ENCODE measurements around the gene REXO1.

Gene REXO1

GRCh38 chr19:1837625-1838105 lies 10.6 kb downstream of the REXO1 start:
- TF ChIP-seq POLR2AphosphoS5 (IDR thresholded peaks at IDR 0.05; ENCODE audit: low read depth, low read length) (no peak), REST (IDR thresholded peaks at IDR 0.05; ENCODE audit: insufficient read depth in 1 of 2, low read depth in 2 of 2, low read length in 2 of 2) (no peak), TAF1 (IDR thresholded peaks at IDR 0.05; ENCODE audit: borderline replicate concordance, insufficient read depth, low read length) (no peak), SIN3A (IDR thresholded peaks at IDR 0.05; ENCODE audit: borderline replicate concordance, insufficient read depth, low read length) (no peak), FOXP2 (optimal IDR thresholded peaks at IDR 0.05; ENCODE audit: borderline replicate concordance, extremely low read depth, extremely low read length, insufficient read depth) (no peak)

- TF ChIP-seq POLR2AphosphoS5 (IDR thresholded peaks at IDR 0.05; ENCODE audit: low read depth, low read length) (no peak), REST (IDR thresholded peaks at IDR 0.05; ENCODE audit: insufficient read depth in 1 of 2, low read depth in 2 of 2, low read length in 2 of 2) (no peak), TAF1 (IDR thresholded peaks at IDR 0.05; ENCODE audit: borderline replicate concordance, insufficient read depth, low read length) (no peak), FOXP2 (optimal IDR thresholded peaks at IDR 0.05; ENCODE audit: borderline replicate concordance, extremely low read depth, extremely low read length, insufficient read depth) (no peak), SIN3A (IDR thresholded peaks at IDR 0.05; ENCODE audit: borderline replicate concordance, insufficient read depth, low read length) (no peak)
These were observed 11.1 kb downstream of the REXO1 start for GRCh38 chr19:1837222-1837565.

- no peak for TF ChIP-seq REST (IDR thresholded peaks at IDR 0.05; ENCODE audit: insufficient read depth in 1 of 2, low read depth in 2 of 2, low read length in 2 of 2)
- TF ChIP-seq TAF1 (IDR thresholded peaks at IDR 0.05; ENCODE audit: borderline replicate concordance, insufficient read depth, low read length), result no peak
- TF ChIP-seq POLR2AphosphoS5 (IDR thresholded peaks at IDR 0.05; ENCODE audit: low read depth, low read length), result no peak
- no peak for TF ChIP-seq FOXP2 (optimal IDR thresholded peaks at IDR 0.05; ENCODE audit: borderline replicate concordance, extremely low read depth, extremely low read length, insufficient read depth)
- no peak for TF ChIP-seq SIN3A (IDR thresholded peaks at IDR 0.05; ENCODE audit: borderline replicate concordance, insufficient read depth, low read length)
These were observed 11.6 kb downstream of the REXO1 start for GRCh38 chr19:1836458-1837221.

- TF ChIP-seq REST (IDR thresholded peaks at IDR 0.05; ENCODE audit: insufficient read depth in 1 of 2, low read depth in 2 of 2, low read length in 2 of 2) (no peak), TAF1 (IDR thresholded peaks at IDR 0.05; ENCODE audit: borderline replicate concordance, insufficient read depth, low read length) (no peak), POLR2AphosphoS5 (IDR thresholded peaks at IDR 0.05; ENCODE audit: low read depth, low read length) (no peak), SIN3A (IDR thresholded peaks at IDR 0.05; ENCODE audit: borderline replicate concordance, insufficient read depth, low read length) (no peak), FOXP2 (optimal IDR thresholded peaks at IDR 0.05; ENCODE audit: borderline replicate concordance, extremely low read depth, extremely low read length, insufficient read depth) (no peak)
These were observed 14.7 kb downstream of the REXO1 start for GRCh38 chr19:1833540-1833939.

All from PFSK-1 (cell line).